ENCODE measurements around the gene LORICRIN.

DNA sequence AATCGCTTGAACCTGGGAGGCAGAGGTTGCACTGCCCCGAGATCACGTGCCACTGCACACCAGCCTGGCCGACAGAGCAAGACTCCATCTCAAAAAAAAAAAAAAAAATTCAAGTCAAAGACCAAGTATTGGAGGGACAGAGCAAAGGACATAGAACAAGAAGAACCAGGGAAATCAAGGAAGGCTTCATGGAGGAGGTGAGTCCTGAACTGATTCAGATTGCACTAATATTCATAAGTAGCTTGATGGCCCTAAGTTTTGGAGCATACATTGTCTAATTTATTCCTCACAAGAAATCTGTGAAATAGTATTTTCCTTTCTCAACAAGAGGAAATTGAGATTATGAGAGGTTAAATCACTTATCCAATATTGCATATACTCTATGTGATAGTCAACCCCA, 46.0 kb upstream of the LORICRIN start:
- TF ChIP-seq POLR2A (IDR thresholded peaks at IDR 0.05) = no peak
- TF ChIP-seq, protein P1, sequence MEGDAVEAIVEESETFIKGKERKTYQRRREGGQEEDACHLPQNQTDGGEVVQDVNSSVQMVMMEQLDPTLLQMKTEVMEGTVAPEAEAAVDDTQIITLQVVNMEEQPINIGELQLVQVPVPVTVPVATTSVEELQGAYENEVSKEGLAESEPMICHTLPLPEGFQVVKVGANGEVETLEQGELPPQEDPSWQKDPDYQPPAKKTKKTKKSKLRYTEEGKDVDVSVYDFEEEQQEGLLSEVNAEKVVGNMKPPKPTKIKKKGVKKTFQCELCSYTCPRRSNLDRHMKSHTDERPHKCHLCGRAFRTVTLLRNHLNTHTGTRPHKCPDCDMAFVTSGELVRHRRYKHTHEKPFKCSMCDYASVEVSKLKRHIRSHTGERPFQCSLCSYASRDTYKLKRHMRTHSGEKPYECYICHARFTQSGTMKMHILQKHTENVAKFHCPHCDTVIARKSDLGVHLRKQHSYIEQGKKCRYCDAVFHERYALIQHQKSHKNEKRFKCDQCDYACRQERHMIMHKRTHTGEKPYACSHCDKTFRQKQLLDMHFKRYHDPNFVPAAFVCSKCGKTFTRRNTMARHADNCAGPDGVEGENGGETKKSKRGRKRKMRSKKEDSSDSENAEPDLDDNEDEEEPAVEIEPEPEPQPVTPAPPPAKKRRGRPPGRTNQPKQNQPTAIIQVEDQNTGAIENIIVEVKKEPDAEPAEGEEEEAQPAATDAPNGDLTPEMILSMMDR (IDR thresholded peaks at IDR 0.05) = no peak

Measured in ovary (tissue), 3 donors.